ENCODE data around the gene RNF168. TPM values are rescaled to one million over a fixed set of nuclear protein-coding genes. Genes with fewer than 3 reads are reported as not detected.
"Not testable (repeated sequence)": the region's sequence is repeated elsewhere in the genome, so short reads cannot be mapped to it uniquely, and the experiment has no call there.

RNF168 gene
- total RNA-seq, 1 experiment from 2014 or later = 25.1 TPM

DNA sequence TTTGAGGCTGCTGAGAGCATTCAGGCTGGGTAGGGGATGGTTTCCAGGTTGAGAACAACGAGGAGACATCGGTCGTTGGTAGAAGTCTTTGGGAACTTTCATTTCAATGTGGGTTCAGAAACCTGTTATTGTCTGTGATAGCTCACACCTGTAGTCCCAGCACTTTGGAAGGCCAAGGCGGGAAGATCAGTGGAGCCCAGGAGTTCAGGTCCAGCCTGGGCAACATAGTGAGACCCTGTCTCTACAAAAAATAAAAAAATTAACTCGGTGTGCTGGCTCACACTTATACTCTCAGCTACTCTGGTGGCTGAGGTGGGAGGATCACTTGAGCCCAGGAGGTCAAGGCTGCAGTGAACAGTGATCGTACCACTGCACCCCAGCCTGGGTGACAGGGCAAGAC lies 988 bp upstream of the RNF168 start:
- H3K4me1 ChIP-seq (ENCODE audit: control insufficient read depth in 1 of 2, insufficient read depth in 2 of 2, low read length in 2 of 2) = peaks cover 4 to 18% of the 10 kb centered on the region in 2 experiments; a peak in 3 of 4 replicates
- H3K27me3 ChIP-seq (ENCODE audit: insufficient read depth, low read length) = no peaks in the 10 kb centered on the region
- H3K36me3 ChIP-seq (ENCODE audit: control insufficient read depth in 1 of 2, insufficient read depth in 2 of 2, low read length in 2 of 2) = peaks cover 0 to 14% of the 10 kb centered on the region in 2 experiments; a peak in 1 of 4 replicates
- intact Hi-C loops (cut with micrococcal nuclease) = loop anchor here (5.0 to 10.0 kb wide), 2 partner anchors 167 to 190 kb away; partner anchors contain the start of genes DYNLT2B and TM4SF19
- H4K20me1 ChIP-seq (ENCODE audit: insufficient read depth) = peaks cover 6% of the 10 kb centered on the region; the same call in 1 of the 2 replicates
- no peak overlapping the region for H2AFZ ChIP-seq (ENCODE audit: low read depth, low read length, poor library complexity, severe bottlenecking)
- H3K4me2 ChIP-seq (ENCODE audit: low read length) = peak overlapping the region; percentile 82; the same call in 1 of the 2 replicates
- ChIA-PET CTCF (no interaction called here), POLR2A (interaction anchor here (0.8 kb wide), 1 partner anchor 12 kb away, joined by 5 read pairs; no protein-coding TSS in a partner anchor), RAD21 (ENCODE audit: low non-redundant PET in 1 of 2, low total read pairs in 2 of 2, uncharacterized antibody in 2 of 2, unreplicated experiment in 2 of 2) (no interaction called here)
- no peak overlapping the region for H3K4me3 ChIP-seq (replicated peaks in 1 of 2; ENCODE audit: low read depth in 1 of 2, low read length in 2 of 2)
- BruUV-seq (replicated peaks) = no TSS peak
- peaks cover 40% of the 10 kb centered on the region for H3K79me2 ChIP-seq (ENCODE audit: insufficient read depth, low read length)
- DNase-seq (ENCODE audit: low read depth, low spot score) = no peak
- ATAC-seq = no peak
- H3K27ac ChIP-seq (ENCODE audit: low read depth, low read length) = peak overlapping the region; percentile 66; the same call in 1 of the 2 replicates
- H3K9ac ChIP-seq (ENCODE audit: low read length) = peak overlapping the region; percentile 99; the same call in 1 of the 2 replicates
- TF ChIP-seq EZH2phosphoT487 (IDR thresholded peaks at IDR 0.05; ENCODE audit: borderline replicate concordance) (no peak), TCF7L2 (IDR thresholded peaks at IDR 0.05; ENCODE audit: borderline replicate concordance, extremely low read depth, insufficient read depth, insufficient read length) (no peak), ELF1 (IDR thresholded peaks at IDR 0.05; ENCODE audit: borderline replicate concordance, low read depth) (no peak), EZH2 (IDR thresholded peaks at IDR 0.05) (no peak), EGR1 (IDR thresholded peaks at IDR 0.05; ENCODE audit: low read depth) (no peak), YY1 (IDR thresholded peaks at IDR 0.05; ENCODE audit: extremely low read depth, insufficient replicate concordance, low read depth, low read length) (no peak), JUND (IDR thresholded peaks at IDR 0.05) (no peak), POLR2A (IDR thresholded peaks at IDR 0.05; ENCODE audit: borderline replicate concordance, extremely low read depth, insufficient read depth, insufficient read length) (no peak), POLR2AphosphoS5 (IDR thresholded peaks at IDR 0.05; ENCODE audit: low read depth, low read length) (no peak), CEBPB (IDR thresholded peaks at IDR 0.05; ENCODE audit: low read depth) (no peak), ZNF274 (IDR thresholded peaks at IDR 0.05; ENCODE audit: low read depth, low read length) (no peak), SRF (IDR thresholded peaks at IDR 0.05; ENCODE audit: low read depth) (no peak), FOSL1 (IDR thresholded peaks at IDR 0.05; ENCODE audit: low read depth) (no peak)
- TF ChIP-seq, protein P1, sequence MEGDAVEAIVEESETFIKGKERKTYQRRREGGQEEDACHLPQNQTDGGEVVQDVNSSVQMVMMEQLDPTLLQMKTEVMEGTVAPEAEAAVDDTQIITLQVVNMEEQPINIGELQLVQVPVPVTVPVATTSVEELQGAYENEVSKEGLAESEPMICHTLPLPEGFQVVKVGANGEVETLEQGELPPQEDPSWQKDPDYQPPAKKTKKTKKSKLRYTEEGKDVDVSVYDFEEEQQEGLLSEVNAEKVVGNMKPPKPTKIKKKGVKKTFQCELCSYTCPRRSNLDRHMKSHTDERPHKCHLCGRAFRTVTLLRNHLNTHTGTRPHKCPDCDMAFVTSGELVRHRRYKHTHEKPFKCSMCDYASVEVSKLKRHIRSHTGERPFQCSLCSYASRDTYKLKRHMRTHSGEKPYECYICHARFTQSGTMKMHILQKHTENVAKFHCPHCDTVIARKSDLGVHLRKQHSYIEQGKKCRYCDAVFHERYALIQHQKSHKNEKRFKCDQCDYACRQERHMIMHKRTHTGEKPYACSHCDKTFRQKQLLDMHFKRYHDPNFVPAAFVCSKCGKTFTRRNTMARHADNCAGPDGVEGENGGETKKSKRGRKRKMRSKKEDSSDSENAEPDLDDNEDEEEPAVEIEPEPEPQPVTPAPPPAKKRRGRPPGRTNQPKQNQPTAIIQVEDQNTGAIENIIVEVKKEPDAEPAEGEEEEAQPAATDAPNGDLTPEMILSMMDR (IDR thresholded peaks at IDR 0.05 in 2 of 3, conservative IDR thresholded peaks at IDR 0.05 in 1 of 3; ENCODE audit: borderline replicate concordance in 1 of 3, insufficient read depth in 1 of 3, low read depth in 2 of 3, low read length in 2 of 3) = no peak
- TF ChIP-seq, protein P2, sequence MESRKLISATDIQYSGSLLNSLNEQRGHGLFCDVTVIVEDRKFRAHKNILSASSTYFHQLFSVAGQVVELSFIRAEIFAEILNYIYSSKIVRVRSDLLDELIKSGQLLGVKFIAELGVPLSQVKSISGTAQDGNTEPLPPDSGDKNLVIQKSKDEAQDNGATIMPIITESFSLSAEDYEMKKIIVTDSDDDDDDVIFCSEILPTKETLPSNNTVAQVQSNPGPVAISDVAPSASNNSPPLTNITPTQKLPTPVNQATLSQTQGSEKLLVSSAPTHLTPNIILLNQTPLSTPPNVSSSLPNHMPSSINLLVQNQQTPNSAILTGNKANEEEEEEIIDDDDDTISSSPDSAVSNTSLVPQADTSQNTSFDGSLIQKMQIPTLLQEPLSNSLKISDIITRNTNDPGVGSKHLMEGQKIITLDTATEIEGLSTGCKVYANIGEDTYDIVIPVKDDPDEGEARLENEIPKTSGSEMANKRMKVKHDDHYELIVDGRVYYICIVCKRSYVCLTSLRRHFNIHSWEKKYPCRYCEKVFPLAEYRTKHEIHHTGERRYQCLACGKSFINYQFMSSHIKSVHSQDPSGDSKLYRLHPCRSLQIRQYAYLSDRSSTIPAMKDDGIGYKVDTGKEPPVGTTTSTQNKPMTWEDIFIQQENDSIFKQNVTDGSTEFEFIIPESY (IDR thresholded peaks at IDR 0.05; ENCODE audit: extremely low read depth, insufficient replicate concordance, low read length) = no peak
- TF ChIP-seq, protein P3, sequence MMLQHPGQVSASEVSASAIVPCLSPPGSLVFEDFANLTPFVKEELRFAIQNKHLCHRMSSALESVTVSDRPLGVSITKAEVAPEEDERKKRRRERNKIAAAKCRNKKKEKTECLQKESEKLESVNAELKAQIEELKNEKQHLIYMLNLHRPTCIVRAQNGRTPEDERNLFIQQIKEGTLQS (IDR thresholded peaks at IDR 0.05) = no peak
- peaks cover 0 to 6% of the 10 kb centered on the region in 2 experiments; a peak in 1 of 4 replicates for H3K9me3 ChIP-seq (ENCODE audit: control insufficient read depth in 1 of 2, insufficient read depth in 1 of 2, low read depth in 1 of 2, low read length in 2 of 2)
- H3K9me2 ChIP-seq (ENCODE audit: insufficient read depth) = no peaks in the 10 kb centered on the region

DNA sequence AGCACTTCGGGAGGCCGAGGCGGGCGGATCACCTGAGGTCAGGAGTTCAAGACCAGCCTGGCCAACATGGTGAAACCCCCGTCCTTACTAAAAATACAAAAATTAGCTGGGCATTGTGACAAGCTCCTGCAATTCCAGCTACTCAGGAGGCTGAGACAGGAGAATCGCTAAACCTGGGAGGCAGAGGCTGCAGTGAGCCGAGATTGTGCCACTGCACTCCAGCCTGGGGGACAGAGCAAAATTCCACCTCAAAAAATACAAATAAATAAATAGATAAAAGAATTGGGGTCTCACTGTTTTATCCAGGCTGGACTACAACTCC lies 470 bp upstream of the RNF168 start:
- H4K20me1 ChIP-seq (ENCODE audit: insufficient read depth); H3K9me2 ChIP-seq (ENCODE audit: insufficient read depth); H2AFZ ChIP-seq (ENCODE audit: low read depth, low read length, poor library complexity, severe bottlenecking); H3K27me3 ChIP-seq (ENCODE audit: insufficient read depth, low read length); H3K9me3 ChIP-seq (ENCODE audit: control insufficient read depth in 1 of 2, insufficient read depth in 1 of 2, low read depth in 1 of 2, low read length in 2 of 2); CTCF ChIA-PET; ATAC-seq; DNase-seq (ENCODE audit: low read depth, low spot score); RAD21 ChIA-PET (ENCODE audit: low non-redundant PET in 1 of 2, low total read pairs in 2 of 2, uncharacterized antibody in 2 of 2, unreplicated experiment in 2 of 2): not testable (repeated sequence)
- Histone ChIP-seq H3K9ac (ENCODE audit: low read length) (peak overlapping the region; percentile 99), H3K36me3 (ENCODE audit: control insufficient read depth in 1 of 2, insufficient read depth in 2 of 2, low read length in 2 of 2) (peaks cover 0 to 14% of the 10 kb centered on the region in 2 experiments; a peak in 1 of 4 replicates), H3K27ac (ENCODE audit: low read depth, low read length) (peak overlapping the region; percentile 66), H3K4me3 (replicated peaks in 1 of 2; ENCODE audit: low read depth in 1 of 2, low read length in 2 of 2) (peak overlapping the region; percentile 80 to 83), H3K4me2 (ENCODE audit: low read length) (peak overlapping the region; percentile 82), H3K79me2 (ENCODE audit: insufficient read depth, low read length) (peaks cover 45% of the 10 kb centered on the region), H3K4me1 (ENCODE audit: control insufficient read depth in 1 of 2, insufficient read depth in 2 of 2, low read length in 2 of 2) (peaks cover 4 to 18% of the 10 kb centered on the region in 2 experiments; a peak in 3 of 4 replicates)
- intact Hi-C loops (cut with micrococcal nuclease) = loop anchor here (5.0 to 10.0 kb wide), 2 partner anchors 167 to 189 kb away; partner anchors contain the start of genes DYNLT2B and TM4SF19
- POLR2A ChIA-PET = interaction anchor here (0.8 kb wide), 1 partner anchor 13 kb away, joined by 5 read pairs; no protein-coding TSS in a partner anchor
- TSS peak; percentile 78 for BruUV-seq (replicated peaks)
